DMS79 (cell line): ENCODE results near the gene GPR155.
A peak's percentile ranks its signal among the peaks of the same experiment; 100 is the strongest.

Source experiments
- DNase-seq: peaks from one replicate; lab custom pipeline; 2025; lab: John Stamatoyannopoulos, UW

GPR155 gene, protein sequence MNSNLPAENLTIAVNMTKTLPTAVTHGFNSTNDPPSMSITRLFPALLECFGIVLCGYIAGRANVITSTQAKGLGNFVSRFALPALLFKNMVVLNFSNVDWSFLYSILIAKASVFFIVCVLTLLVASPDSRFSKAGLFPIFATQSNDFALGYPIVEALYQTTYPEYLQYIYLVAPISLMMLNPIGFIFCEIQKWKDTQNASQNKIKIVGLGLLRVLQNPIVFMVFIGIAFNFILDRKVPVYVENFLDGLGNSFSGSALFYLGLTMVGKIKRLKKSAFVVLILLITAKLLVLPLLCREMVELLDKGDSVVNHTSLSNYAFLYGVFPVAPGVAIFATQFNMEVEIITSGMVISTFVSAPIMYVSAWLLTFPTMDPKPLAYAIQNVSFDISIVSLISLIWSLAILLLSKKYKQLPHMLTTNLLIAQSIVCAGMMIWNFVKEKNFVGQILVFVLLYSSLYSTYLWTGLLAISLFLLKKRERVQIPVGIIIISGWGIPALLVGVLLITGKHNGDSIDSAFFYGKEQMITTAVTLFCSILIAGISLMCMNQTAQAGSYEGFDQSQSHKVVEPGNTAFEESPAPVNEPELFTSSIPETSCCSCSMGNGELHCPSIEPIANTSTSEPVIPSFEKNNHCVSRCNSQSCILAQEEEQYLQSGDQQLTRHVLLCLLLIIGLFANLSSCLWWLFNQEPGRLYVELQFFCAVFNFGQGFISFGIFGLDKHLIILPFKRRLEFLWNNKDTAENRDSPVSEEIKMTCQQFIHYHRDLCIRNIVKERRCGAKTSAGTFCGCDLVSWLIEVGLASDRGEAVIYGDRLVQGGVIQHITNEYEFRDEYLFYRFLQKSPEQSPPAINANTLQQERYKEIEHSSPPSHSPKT

DNA sequence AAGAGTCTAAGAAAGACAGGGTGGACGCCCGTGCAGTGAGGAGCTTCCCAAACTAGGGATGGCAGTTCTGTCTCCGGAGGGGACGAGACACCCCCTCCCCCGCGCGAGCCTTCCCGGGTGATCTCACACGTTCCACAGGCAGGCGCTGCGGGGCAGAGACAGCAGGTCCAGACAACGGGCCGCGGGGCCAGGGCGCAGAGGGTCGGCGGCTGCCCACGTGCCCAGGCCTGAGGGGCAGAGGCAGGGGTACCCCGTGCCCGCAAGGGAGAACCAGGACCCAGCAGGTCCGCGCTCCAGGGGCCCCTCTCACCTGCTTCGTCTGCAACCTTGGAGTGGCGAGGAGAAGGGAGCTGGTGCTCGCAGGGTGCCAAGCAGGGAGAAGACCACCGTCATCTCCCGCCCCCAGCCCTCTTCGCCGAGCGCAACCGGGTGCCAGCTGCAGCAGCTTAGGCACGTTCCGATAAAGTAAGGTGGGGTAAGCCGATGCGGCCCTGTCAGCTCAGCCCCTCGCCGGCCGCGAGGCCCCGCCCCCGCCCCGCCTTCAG lies at the start of gene GPR155:
Gene GPR155 (minus strand): TSS at position 467 of the 545 bp plus-strand sequence. CDS start 5,073 bp downstream, outside the sequence.
- no peak for DNase-seq

DNA sequence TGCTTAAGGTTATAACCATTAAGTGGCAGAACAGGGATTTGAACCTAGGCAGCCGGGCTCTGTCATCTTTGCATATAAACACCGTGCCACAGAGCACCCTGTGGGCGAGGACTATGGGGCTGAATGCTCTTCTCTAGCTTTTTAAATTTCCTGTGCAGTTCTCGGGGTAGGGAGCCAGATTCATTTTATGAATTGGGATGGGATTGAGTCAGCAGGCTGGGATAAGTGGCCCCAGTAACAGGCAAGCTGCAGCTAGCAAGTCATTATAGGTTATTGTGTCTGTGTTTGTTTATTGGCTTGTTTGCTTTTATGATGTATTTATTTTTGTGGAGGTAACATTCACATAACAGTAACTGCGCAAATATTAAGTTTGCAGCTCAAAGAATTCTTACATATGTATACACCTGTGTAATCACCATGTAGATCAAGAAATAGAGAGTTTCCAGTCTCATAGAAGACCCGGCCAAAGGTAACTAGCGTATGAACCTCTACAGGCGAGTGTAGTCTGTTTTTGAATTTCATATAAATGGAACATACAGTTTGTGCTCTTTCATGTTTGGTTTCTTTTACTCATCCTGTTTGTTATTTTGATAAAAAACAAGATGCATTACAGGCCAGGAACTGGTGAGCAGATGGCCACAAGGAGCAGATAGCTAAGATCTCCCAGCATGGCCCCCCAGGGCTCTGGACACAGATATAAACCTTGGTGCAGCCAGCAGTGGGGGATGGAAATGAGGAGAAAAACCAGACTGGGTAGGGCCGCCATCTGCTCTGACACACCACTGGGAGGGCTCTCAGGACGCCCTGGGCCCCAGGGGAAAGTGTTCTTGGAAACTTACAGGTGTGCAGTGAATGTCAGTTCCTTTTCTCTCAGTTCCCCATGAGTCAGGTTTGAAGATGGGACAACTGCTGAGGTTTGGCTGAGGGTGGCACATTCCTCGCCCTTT lies 49.2 kb upstream of the GPR155 start:
- no peak for DNase-seq

DNA sequence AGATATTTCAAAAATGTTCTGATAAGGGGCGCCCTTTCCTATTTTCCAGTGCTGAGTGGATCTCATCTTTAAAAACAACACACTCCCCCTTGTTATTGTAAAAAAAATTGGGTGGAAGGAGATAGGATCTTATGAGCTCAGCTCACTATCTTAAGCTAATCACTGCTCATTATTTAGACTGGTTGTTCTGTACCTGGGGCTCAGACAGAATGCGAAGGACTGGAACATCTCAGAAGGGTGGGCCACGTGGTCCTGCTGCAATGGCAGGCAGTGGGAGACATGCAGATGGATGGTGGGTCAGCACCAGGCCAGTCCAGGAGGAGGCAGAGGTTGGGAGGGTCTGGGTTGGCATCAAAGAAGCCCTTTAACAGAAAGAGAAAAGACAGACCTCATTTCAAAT lies 48.3 kb upstream of the GPR155 start:
- no peak for DNase-seq

DNA sequence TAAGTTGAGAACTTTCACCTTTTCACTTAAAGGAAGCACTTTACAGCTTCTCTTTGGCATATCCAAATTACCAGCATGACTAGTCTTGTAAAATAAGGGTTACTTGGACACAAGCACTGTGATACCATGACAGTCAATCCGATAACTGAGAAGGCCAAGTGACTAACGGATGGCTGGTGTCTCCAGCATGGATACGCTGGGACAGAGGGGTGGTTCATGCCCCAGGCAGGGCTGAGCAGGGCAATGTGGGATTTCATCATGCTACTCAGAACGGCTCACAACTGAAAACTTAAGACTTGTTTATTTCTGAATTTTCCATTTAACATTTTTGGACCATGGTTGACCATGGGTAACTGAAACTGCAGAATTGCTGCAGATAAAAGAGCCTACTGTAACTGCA lies 43.1 kb upstream of the GPR155 start:
- no peak for DNase-seq

DNA sequence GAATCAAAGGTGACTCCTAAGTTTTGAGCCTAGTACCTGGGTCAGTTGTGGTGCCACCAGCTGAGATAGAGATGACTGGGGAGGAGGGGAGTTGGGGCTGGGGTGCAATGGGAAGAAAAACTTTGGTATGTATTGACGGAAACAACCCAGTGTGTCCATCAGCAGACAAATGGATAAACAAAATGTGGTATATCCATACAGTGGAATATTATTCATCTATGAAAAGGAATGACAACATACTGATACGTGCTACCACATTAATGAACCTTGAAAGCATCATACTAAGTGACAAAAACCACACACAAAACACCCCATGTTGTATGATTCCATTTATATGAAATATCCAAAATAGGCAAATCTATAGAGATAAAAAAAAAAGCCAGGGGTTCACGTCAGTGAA lies 41.1 kb upstream of the GPR155 start:
- no peak for DNase-seq

DNA sequence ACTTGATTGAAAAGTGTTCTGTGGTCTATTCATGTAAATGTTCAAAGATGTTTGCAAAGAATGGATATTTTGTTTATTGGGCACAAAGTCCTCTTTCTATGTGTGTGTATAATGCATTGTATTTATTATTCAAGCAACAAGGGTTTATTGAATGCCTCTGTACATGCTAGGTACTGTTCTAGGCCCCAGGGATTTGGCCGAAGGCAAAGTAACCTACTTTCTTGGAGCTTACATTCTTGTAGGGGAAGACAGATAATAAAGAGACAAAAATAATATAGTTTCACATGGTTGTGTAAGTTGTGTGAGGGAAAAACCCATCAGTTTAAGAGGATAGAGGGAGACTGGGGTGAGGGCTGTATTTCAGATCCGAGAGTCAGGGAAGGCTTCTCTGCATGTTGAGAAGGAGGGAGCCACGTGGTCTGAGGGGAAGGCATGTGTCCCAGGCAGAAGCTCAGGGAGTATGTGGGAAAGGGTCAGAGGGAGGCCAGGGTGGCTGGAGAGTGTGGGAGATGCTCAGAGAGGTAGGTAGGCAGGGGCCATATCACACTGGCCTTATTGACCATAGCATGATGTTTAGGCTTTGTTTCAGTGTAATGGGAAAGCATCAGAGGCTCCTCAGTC lies 40.4 kb upstream of the GPR155 start:
- DNase-seq, result no peak

DNA sequence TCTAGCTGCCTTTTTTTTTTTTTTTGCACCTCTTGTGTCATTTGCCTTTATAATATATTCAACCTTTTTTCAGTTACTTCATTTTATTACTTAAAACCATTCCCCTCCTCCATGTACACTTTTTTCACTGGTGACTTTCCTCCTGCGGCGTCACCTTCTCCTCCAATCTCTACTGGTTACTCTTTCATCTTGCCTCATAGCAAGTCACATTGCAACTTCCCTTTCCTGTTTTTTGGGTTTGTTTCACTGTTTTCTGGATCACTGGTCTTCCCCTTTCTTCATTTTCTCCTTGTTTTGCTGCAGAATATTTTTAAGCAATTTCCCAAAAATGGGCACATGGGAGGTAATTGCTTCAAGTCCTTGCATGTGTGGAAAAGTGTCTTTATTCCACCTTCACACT lies 37.7 kb upstream of the GPR155 start:
- DNase-seq, result no peak

DNA sequence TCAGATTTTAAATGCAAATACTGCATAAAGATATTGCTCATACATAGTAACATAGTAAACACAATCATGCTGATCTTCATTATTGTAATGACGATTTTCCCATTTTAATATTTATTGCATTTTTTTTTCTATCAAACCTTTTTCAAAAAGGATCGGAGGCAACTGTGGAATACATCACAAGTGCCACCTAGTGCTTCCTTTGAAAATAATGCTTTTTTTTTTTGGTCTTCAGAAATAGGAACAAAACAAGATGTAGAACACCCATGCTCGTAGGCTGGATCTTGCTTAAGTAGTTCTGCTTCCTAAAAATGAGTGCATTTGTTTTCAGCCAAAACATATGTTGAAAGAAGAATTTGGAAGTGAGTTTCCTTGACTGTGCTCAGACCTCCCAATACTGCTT lies 35.7 kb upstream of the GPR155 start:
- no peak for DNase-seq

DNA sequence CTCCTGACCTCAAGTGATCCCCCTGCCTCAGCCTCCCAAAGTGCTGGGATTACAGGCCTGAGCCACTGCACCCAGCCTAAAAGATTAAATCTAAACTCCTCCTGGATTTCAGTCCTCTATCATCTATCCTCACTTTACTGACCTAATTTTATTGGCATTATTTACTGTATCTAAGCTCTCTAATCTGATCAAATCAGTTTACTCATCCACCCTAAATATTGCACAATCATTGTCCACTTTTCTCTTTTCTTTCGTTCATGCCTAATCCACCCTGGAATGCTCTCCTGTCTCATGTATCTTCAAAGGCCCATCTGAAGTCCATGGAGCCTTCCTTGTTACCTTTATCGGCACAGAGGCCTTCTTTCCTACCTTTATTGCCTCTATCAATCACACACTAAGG lies 31.6 kb upstream of the GPR155 start:
- DNase-seq, result no peak

DNA sequence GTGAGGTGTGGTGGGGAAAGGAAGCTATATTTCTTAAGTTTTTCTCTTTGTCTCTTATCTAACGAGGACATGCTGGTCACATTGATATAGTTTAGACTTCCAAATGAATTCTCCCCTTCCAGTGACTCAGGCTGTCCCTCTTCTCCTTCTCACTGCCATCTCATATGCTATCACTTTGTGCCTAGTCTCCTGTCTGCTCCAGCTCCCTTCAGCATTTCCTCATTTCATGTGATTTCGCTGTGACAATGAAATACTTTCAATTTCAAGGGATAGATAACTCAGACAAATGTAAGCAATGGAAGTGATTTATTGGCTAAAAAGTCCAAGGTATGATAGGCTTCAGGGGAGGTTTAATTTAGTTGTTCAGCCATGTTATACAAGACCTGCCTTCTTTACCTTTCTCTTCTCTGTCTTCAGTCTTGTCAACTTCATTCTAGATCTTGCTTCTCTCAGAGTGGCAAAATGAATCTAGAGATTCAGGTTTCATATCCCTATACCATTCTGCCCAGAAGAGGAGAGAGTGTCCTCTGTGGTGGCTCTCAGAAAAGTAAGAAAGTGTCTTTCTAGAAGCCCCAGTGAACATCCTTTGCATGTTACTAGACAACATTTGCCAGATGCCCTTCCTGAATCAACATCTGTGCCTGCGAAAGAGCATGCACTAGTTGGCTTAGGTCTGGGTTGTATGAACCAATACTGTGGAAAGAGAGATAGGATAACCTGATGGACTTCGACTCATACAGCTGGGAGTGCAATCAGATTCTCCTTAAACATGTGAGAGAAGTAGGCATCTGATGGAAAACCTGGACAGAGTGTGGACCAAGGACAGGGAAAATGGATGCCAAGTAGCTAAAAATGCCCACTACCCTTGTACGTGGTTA lies 29.9 kb upstream of the GPR155 start:
- no peak for DNase-seq

DNA sequence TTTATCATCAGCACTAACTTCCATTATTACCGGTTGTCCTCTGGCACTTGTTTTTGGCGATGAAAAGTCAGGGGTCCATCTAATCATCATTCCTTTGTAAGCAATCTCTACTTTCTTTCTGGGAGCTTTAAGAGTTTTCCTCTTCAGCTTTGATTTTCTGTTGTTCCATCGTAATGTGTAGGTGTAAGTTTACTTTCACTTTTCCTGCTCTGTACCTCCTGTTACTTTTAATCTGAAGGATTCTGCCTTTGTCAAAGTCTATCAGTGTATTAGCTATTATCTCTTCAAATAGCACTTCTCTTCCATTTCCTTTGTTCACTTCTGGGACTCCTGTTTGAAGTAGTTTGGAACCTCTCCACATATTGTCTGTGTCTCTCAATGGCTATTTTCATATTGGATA lies 25.5 kb upstream of the GPR155 start:
- DNase-seq, result no peak

DNA sequence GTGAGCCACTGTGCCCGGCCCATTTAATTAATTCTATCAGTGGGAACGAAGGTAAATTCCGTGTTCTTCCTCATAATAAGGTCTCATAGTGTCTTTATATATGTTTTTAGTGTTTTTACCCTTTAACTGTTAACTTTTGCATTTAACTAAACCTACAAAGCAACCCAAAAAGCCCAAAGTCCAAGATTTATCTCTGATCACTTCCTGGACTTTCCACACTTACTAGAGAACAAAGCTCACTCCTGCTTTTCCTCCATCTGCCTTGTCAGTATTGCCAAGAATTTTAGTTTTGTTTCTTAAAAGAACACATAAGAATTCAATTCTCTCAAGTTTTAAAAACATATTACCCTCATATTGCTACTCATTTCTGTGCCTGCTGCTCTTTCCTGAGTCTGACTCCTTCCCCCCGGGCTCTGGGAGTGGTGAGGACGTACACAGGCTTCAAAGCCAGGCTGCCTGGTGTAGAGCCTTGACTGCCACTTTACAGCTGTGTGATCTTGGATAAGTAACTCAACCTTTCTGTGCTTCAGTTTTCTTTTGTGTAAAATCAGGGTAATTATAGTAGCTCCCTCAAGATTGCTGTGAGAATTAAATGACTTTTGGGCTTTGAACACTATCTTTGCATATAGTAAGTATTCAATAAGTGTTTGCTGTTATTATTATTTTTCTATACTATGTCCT lies 24.9 kb upstream of the GPR155 start:
- no peak for DNase-seq

DNA sequence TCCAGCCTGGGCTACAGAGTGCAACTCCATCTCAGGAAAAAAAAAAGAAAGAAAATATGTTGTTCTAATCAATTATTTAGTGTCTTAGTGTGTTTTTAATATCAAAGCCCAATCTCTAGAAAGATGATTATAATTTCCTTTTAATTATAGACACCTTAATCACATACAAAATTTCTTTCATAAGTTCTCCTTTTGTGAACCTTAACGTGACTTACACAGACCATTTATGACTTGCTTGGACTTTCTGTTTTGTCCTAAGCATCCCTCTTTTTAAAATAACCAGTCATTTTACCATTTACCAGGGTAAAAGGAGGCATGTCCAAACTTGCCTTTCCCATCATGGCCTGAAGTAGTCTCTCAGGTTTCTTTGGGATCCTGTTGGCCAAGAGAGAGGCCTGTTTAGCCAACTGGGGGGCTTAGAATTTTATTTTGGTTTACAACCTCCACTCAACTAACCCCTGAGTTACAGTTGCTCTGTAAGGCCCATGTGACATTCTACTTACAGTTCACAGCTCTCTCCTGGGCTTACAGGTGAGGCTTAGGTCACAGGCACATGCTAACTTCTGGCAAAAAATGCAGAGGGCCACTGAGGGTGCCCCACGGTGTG lies 23.9 kb upstream of the GPR155 start:
- peak; percentile 1 for DNase-seq

DNA sequence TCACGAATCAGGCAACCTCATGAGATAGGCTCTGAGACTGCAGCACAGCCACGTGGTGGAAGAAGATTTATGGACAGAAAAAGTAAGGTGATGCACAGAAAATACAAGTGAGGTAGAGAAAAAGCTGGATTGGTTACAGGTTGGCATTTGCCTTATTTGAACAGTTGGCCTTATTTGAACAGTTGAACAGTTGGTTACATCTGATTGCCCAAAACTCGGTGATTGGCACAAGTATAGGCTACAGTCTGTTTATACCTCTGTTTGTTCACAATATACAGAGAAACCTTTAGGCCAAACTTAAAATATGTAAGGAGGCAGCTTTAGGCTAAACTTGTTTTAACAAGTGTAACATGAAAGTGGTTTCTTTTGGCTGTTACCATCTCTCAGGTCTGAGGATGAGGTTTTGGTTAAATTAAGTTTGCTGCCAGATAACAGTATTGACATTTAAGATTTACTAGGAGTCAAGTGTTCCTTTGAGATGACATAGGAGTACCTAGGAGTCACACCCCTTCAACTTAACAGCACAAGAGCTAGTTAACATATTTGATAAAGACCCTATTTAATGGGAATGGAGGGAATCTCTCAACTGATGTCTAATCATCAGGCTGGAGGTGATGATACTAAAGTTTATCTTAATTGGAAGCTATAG lies 16.5 kb upstream of the GPR155 start:
- DNase-seq, result no peak

DNA sequence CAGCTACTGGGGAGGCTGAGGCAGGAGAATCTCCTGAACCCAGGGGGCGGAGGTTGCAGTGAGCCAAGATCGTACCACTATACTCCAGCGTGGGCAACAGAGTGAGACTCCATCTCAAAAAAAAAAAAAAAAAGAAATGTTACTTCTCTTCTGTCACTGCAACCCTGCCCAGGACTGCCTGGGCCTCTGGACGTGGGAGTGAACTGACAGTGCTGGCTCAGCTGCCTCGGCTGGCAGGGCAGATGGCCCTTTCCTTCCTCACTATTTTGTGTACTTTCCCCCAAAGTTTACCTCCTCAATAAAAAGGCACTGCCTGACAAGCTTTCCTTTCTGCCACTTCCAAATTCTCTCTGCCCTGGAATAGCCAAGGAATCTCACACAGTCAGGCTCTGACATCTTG lies 12.5 kb upstream of the GPR155 start:
- no peak for DNase-seq

DNA sequence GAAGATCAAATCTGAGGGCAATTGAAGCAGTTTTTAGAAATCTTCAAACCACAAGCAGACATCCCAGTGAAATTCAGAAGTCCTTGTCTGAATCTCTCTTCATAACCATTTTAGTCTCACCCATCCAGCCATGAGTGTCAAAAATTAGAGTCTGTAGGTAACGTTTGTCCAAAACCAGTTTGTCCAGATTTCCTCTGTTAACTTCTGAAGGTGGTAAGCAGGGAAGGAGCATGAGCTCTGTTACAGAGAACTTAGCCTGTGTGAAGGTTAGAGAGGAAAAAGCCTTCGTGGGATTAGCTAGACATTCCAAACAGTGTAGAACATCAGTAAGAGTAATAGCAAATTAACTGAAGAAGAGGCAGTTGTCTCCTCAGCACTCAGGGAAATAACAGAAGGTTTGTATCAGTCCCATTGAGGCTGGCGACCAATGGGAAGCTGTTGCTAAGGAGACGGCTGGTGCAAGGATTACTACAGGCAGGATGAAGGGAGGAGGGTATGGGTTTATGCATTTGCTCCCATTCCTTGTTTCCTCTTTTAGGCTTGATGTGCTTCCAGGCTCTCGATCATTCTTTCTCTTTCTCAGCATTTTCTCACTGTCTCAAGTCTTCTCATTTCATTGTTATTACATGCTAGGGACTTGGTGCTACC lies 8.7 kb upstream of the GPR155 start:
- DNase-seq, result no peak

DNA sequence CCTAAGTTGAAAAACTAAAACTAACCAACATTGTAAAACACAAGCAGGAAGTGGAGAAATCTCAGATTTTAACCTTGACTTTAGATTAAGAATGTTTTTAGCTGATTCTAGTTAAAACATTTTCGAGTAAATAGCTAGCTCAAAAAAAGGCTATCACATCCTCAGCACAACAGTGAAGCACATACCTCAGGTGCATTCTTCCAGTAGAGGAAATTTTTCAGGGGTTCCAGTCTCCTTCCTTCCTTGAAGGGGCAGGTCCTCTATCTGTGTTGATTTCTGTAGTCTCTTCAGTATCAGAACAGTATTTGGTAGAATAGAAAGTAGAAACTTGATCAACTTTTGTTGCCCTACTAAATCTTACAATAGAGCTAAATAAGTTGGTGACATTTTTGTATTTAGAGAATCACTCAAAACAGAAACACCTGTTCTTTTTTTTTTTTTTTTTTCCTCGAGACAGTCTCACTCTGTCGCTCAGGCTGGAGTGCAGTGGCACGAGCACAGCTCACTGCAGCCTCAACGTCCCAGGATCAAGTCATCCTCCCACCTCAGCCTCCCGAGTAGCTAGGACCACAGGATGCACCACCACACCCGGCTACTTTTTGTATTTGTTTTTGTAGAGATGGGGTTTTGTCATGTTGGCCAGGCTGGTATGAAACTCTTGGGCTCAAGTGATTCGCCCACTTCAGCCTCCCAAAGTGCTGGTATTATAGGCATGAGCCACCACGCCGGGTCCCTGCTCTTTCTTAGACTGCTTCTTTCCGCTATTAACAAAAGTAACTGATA lies 6.9 kb upstream of the GPR155 start:
- DNase-seq, result no peak
